HepG2 (cell line): Measurements from ENCODE around the gene BBOF1. TPM values are rescaled to one million over a fixed set of nuclear protein-coding genes. Genes with fewer than 3 reads are reported as not detected.

ENCODE experiments used
- ATF7 ChIP-seq, 2 experiments: fragments of 450-650 bp in 1 of 2; sonication (generic) in 1 of 2; formaldehyde crosslinking in 1 of 2; IDR thresholded peaks; 2 replicates each; pipeline versions ENCODE4 v1.4.0 to v1.6.1; 2016 to 2020; ENCODE audit warnings: antibody characterized with exemption in 1 of 2, mild to moderate bottlenecking in 1 of 2, missing genetic modification reagents in 1 of 2
- KLF16 ChIP-seq, 2 experiments: sonication (generic) in 1 of 2; formaldehyde crosslinking in 1 of 2; IDR thresholded peaks; 2 replicates each; pipeline versions ENCODE4 v1.6.1 to v1.8.0; 2016 to 2023; ENCODE audit warnings: missing genetic modification reagents in 2 of 2, missing compliant biosample characterization in 1 of 2
- MLX ChIP-seq: IDR thresholded peaks from 2 replicates; pipeline ENCODE4 v1.6.1; 2016
- PHB2 ChIP-seq: fragments of 450-650 bp; IDR thresholded peaks from 2 replicates; pipeline ENCODE4 v1.6.1; 2018; ENCODE audit not compliant: partially characterized antibody
- SETDB1 ChIP-seq: sonication (generic); formaldehyde crosslinking; IDR thresholded peaks from 2 replicates; pipeline ENCODE4 v1.5.1; 2020; ENCODE audit warnings: missing genetic modification reagents, mild to moderate bottlenecking, borderline replicate concordance
- ZNF605 ChIP-seq: sonication (generic); formaldehyde crosslinking; IDR thresholded peaks from 2 replicates; pipeline ENCODE4 v1.8.0; 2022; ENCODE audit warnings: mild to moderate bottlenecking, missing genetic modification reagents
- polyA plus RNA-seq, 8 experiments: library from polyadenylated mRNA; depleted of rRNA in 3 of 8; stranded (reverse) in 7 of 8; unstranded in 1 of 8; fragments of >200 nt; fragmentation: Illumina TruSeq in 4 of 8; extraction: Trizol in 4 of 8; gene quantifications; 2 replicates each; pipeline versions ENCODE4 v1.2.1 to v1.2.3, GENCODE V29; 2011 to 2016; ENCODE audit warnings: low read depth in 4 of 8, missing spikeins in 1 of 8, mixed read lengths in 1 of 8; ENCODE audit not compliant: insufficient read depth in 1 of 8
- total RNA-seq, 5 experiments: library from RNA; depleted of rRNA; stranded (reverse); fragments of >200 nt; fragmentation: Illumina TruSeq; extraction: Trizol; gene quantifications; 2 replicates each; pipeline ENCODE4 v1.2.3, GENCODE V29; 2016; ENCODE audit warnings: low read depth in 1 of 5
- TF ChIP-seq, protein P1 (sequence below): sonication (generic); formaldehyde crosslinking; IDR thresholded peaks from 2 replicates; pipeline ENCODE4 v1.8.0; 2022; ENCODE audit warnings: missing genetic modification reagents, mild to moderate bottlenecking, moderate library complexity, borderline replicate concordance
- TF ChIP-seq, protein P2 (sequence below): sonication (generic); formaldehyde crosslinking; IDR thresholded peaks from 2 replicates; pipeline ENCODE4 v1.4.0; 2020; ENCODE audit warnings: missing genetic modification reagents
- TF ChIP-seq, protein P3 (sequence below): IDR thresholded peaks from 2 replicates; pipeline ENCODE4 v1.6.1; 2016; ENCODE audit warnings: low read depth, missing genetic modification reagents, missing compliant biosample characterization
- TF ChIP-seq, protein P4 (sequence below): sonication (generic); formaldehyde crosslinking; IDR thresholded peaks from 2 replicates; pipeline ENCODE4 v1.4.0; 2020; ENCODE audit warnings: missing genetic modification reagents, mild to moderate bottlenecking, borderline replicate concordance

BBOF1 gene
- total and polyA plus RNA-seq, 2 of the 13 experiments (the other 11 are each of a cell fraction or from before 2014, with no cell fraction given) = 1.6 to 2.3 TPM

DNA sequence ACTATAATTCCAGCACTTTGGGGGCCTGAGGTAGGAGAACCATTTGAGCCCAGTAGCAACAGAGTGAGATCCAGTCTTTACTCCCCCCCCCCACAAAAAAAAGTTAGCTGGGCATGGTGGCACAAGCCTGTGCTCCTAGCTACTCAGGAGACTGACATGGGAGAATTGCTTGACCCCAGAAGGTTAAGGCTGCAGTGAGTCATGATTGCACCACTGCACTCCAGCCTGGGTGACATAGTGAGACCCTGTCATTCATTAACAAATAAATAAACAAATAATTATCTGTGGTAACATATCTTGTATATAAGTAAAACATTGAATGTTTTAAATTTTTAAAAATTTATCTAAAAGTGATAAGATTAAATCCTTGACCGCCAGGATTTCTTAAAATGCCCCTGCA lies 4.8 kb upstream of the BBOF1 start (continued):
- TF ChIP-seq, protein P1, sequence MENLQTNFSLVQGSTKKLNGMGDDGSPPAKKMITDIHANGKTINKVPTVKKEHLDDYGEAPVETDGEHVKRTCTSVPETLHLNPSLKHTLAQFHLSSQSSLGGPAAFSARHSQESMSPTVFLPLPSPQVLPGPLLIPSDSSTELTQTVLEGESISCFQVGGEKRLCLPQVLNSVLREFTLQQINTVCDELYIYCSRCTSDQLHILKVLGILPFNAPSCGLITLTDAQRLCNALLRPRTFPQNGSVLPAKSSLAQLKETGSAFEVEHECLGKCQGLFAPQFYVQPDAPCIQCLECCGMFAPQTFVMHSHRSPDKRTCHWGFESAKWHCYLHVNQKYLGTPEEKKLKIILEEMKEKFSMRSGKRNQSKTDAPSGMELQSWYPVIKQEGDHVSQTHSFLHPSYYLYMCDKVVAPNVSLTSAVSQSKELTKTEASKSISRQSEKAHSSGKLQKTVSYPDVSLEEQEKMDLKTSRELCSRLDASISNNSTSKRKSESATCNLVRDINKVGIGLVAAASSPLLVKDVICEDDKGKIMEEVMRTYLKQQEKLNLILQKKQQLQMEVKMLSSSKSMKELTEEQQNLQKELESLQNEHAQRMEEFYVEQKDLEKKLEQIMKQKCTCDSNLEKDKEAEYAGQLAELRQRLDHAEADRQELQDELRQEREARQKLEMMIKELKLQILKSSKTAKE = no peak
- TF ChIP-seq, protein P2, sequence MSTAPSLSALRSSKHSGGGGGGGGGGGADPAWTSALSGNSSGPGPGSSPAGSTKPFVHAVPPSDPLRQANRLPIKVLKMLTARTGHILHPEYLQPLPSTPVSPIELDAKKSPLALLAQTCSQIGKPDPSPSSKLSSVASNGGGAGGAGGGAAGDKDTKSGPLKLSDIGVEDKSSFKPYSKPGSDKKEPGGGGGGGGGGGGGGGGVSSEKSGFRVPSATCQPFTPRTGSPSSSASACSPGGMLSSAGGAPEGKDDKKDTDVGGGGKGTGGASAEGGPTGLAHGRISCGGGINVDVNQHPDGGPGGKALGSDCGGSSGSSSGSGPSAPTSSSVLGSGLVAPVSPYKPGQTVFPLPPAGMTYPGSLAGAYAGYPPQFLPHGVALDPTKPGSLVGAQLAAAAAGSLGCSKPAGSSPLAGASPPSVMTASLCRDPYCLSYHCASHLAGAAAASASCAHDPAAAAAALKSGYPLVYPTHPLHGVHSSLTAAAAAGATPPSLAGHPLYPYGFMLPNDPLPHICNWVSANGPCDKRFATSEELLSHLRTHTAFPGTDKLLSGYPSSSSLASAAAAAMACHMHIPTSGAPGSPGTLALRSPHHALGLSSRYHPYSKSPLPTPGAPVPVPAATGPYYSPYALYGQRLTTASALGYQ (CRISPR knock-in tag) = no peak
- no peak for TF ChIP-seq MLX (CRISPR knock-in tag)
- 0 out of 4 replicates have a peak, but pooled peaks of 1 of the 2 experiments have one; percentile 37 for TF ChIP-seq KLF16 (CRISPR knock-in tag; IDR thresholded peaks at IDR 0.05)
- TF ChIP-seq SETDB1 (CRISPR knock-in tag) = no peak
- TF ChIP-seq ATF7 (IDR thresholded peaks at IDR 0.05) = peak; percentile 26; the same call in 1 of the 2 replicates
- TF ChIP-seq ATF7 (CRISPR knock-in tag; IDR thresholded peaks at IDR 0.05) = no peak
- TF ChIP-seq, protein P3, sequence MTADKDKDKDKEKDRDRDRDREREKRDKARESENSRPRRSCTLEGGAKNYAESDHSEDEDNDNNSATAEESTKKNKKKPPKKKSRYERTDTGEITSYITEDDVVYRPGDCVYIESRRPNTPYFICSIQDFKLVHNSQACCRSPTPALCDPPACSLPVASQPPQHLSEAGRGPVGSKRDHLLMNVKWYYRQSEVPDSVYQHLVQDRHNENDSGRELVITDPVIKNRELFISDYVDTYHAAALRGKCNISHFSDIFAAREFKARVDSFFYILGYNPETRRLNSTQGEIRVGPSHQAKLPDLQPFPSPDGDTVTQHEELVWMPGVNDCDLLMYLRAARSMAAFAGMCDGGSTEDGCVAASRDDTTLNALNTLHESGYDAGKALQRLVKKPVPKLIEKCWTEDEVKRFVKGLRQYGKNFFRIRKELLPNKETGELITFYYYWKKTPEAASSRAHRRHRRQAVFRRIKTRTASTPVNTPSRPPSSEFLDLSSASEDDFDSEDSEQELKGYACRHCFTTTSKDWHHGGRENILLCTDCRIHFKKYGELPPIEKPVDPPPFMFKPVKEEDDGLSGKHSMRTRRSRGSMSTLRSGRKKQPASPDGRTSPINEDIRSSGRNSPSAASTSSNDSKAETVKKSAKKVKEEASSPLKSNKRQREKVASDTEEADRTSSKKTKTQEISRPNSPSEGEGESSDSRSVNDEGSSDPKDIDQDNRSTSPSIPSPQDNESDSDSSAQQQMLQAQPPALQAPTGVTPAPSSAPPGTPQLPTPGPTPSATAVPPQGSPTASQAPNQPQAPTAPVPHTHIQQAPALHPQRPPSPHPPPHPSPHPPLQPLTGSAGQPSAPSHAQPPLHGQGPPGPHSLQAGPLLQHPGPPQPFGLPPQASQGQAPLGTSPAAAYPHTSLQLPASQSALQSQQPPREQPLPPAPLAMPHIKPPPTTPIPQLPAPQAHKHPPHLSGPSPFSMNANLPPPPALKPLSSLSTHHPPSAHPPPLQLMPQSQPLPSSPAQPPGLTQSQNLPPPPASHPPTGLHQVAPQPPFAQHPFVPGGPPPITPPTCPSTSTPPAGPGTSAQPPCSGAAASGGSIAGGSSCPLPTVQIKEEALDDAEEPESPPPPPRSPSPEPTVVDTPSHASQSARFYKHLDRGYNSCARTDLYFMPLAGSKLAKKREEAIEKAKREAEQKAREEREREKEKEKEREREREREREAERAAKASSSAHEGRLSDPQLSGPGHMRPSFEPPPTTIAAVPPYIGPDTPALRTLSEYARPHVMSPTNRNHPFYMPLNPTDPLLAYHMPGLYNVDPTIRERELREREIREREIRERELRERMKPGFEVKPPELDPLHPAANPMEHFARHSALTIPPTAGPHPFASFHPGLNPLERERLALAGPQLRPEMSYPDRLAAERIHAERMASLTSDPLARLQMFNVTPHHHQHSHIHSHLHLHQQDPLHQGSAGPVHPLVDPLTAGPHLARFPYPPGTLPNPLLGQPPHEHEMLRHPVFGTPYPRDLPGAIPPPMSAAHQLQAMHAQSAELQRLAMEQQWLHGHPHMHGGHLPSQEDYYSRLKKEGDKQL (CRISPR knock-in tag) = no peak
- TF ChIP-seq, protein P4, sequence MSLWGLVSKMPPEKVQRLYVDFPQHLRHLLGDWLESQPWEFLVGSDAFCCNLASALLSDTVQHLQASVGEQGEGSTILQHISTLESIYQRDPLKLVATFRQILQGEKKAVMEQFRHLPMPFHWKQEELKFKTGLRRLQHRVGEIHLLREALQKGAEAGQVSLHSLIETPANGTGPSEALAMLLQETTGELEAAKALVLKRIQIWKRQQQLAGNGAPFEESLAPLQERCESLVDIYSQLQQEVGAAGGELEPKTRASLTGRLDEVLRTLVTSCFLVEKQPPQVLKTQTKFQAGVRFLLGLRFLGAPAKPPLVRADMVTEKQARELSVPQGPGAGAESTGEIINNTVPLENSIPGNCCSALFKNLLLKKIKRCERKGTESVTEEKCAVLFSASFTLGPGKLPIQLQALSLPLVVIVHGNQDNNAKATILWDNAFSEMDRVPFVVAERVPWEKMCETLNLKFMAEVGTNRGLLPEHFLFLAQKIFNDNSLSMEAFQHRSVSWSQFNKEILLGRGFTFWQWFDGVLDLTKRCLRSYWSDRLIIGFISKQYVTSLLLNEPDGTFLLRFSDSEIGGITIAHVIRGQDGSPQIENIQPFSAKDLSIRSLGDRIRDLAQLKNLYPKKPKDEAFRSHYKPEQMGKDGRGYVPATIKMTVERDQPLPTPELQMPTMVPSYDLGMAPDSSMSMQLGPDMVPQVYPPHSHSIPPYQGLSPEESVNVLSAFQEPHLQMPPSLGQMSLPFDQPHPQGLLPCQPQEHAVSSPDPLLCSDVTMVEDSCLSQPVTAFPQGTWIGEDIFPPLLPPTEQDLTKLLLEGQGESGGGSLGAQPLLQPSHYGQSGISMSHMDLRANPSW (CRISPR knock-in tag) = no peak
- TF ChIP-seq PHB2 = no peak
- TF ChIP-seq ZNF605 (CRISPR knock-in tag) = no peak
